Calu3 (cell line): Measurements from ENCODE around the gene PNPLA2. TPM values are rescaled to one million over a fixed set of nuclear protein-coding genes. Genes with fewer than 3 reads are reported as not detected.

Source experiments
- BruUV-seq: library from RNA; stranded (reverse); fragments of 400-500 nt; replicated peaks from 2 replicates; lab custom pipeline; 2021; lab: Mats Ljungman, UMichigan
- CTCF ChIA-PET: fragments of 300-600 bp; sonication (Branson Sonifier 250); formaldehyde crosslinking; loops from one replicate; lab custom pipeline; 2022; ENCODE audit warnings: antibody characterized with exemption; lab: Charles Lee
- DNase-seq: peaks from one replicate; pipeline ENCODE4 v3.0.0; 2022
- H3K27ac Mint-ChIP-seq: one replicate; pipeline ENCODE4 v1.8.0; 2022; ENCODE audit warnings: mixed read lengths; ENCODE audit not compliant: unreplicated experiment
- H3K27me3 Mint-ChIP-seq: one replicate; pipeline ENCODE4 v1.8.0; 2022; ENCODE audit warnings: mixed read lengths; ENCODE audit not compliant: unreplicated experiment
- H3K36me3 Mint-ChIP-seq: one replicate; pipeline ENCODE4 v1.8.0; 2022; ENCODE audit warnings: mild to moderate bottlenecking, moderate library complexity, mixed read lengths; ENCODE audit not compliant: insufficient read depth, unreplicated experiment
- H3K4me1 Mint-ChIP-seq: one replicate; pipeline ENCODE4 v1.8.0; 2022; ENCODE audit warnings: mild to moderate bottlenecking, low read depth, mixed read lengths; ENCODE audit not compliant: unreplicated experiment
- H3K4me3 Mint-ChIP-seq: one replicate; pipeline ENCODE4 v1.8.0; 2022; ENCODE audit warnings: mild to moderate bottlenecking, low read depth, moderate library complexity, mixed read lengths; ENCODE audit not compliant: unreplicated experiment
- H3K9me3 Mint-ChIP-seq: one replicate; pipeline ENCODE4 v1.8.0; 2022; ENCODE audit warnings: low read depth, mixed read lengths; ENCODE audit not compliant: unreplicated experiment
- intact Hi-C: fragments of 100-400 bp; cut with micrococcal nuclease; formaldehyde crosslinking; loops from one replicate; pipeline ENCODE4 v1.10.0; 2022; ENCODE audit not compliant: unreplicated experiment
- total RNA-seq: library from RNA; stranded (reverse); gene quantifications from 2 replicates; pipeline ENCODE4 v1.2.3, GENCODE V29; 2022
- TF ChIP-seq, protein P1 (sequence below): fragments of 200-600 bp; IDR thresholded peaks from one replicate; pipeline ENCODE4 v1.8.0; 2022; ENCODE audit warnings: antibody characterized with exemption; ENCODE audit not compliant: unreplicated experiment

PNPLA2 gene
- total RNA-seq, 1 experiment from 2014 or later: 134 TPM

DNA sequence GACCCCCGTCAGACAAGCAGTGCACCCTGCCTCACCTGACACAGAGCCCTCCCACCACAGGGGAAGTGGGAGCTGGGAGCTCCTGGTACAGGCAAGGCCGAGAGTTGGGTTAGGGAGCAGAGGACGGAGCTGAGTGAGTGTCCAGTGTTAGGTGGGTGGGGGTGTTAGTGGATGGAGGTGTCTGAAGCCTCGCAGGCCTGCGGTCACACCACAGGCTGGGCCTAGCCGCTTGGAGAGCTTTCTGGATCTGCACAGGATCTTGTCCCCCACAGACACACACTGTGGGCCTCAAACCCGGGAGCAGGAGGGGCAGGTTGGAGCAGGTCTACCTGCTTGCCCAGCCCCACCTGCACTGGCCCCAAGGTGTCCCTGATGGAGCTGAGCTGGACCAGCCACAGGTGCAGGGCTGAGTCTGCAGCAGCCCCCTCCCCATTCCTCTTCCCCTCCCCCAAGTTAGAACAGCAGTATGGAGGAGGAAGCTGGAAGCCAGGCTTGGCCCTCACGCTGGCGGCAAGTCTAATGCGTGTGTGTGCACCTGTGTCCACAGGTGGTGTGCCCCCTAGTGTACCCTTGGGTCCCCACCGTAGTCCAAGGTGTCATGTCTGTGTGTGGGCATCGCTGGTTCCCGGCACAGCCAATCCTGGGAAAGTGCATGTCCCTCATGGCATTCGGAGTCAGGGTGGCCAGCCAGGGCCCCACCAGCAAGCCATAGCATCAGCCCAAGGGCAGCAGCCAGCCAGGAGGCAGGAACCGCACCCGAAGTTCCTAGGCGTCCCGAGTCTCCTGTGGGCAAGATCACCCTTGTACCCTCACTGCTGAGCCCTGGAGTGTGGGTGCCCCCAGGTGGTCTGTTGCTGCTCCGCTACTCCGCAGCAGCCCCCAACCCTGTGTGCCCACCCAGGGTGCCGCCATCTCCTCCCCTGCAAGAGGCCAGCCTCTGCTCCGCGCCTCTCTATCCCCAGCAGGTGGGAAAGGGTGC, 39.4 kb upstream of the PNPLA2 start:
- Mint-ChIP-seq H3K4me1 (peaks cover 13% of the 10 kb centered on the region), H3K4me3 (no peak overlapping the region), H3K27ac (no peak overlapping the region), H3K36me3 (peaks cover 63% of the 10 kb centered on the region), H3K27me3 (no peaks in the 10 kb centered on the region), H3K9me3 (no peaks in the 10 kb centered on the region)
- BruUV-seq: TSS peak; percentile 10
- DNase-seq: no peak
- TF ChIP-seq, protein P1, sequence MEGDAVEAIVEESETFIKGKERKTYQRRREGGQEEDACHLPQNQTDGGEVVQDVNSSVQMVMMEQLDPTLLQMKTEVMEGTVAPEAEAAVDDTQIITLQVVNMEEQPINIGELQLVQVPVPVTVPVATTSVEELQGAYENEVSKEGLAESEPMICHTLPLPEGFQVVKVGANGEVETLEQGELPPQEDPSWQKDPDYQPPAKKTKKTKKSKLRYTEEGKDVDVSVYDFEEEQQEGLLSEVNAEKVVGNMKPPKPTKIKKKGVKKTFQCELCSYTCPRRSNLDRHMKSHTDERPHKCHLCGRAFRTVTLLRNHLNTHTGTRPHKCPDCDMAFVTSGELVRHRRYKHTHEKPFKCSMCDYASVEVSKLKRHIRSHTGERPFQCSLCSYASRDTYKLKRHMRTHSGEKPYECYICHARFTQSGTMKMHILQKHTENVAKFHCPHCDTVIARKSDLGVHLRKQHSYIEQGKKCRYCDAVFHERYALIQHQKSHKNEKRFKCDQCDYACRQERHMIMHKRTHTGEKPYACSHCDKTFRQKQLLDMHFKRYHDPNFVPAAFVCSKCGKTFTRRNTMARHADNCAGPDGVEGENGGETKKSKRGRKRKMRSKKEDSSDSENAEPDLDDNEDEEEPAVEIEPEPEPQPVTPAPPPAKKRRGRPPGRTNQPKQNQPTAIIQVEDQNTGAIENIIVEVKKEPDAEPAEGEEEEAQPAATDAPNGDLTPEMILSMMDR: no peak
- CTCF ChIA-PET: interaction anchor here (0.6 kb wide), 1 partner anchor 68 kb away, joined by 3 read pairs; no protein-coding TSS in a partner anchor
- intact Hi-C loops: no loop called here

DNA sequence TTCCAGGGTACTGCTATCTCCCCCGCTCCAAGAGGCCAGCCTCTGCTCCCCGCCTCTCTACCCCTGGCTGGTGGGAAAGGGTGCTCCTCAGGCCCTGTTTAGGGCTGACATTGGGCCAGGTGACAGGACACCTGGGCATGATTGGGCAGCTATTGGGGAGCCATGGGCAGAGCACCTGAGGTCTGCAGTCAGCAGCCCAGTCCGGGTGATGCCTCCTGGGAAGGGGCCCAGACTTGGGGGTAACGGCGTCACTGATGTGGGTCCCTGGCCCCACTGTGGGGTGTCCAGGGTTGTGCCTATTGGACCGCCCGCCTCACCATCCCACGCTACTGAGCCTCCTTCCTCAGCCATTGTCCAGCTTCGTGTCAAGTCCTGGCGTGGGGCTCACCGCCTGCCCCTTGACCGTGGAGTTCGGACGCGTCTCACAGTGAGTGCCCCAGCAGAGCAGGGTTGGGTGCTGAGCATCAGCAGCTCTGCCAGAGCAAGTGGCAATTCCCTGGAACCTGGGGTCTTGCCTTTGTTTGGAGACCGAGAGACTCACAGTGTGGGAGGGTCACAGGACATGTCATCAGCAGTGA, 38.7 kb upstream of the PNPLA2 start:
- Mint-ChIP-seq H3K4me1 (peaks cover 10% of the 10 kb centered on the region), H3K36me3 (peaks cover 66% of the 10 kb centered on the region), H3K27me3 (no peaks in the 10 kb centered on the region), H3K9me3 (no peaks in the 10 kb centered on the region), H3K4me3 (no peak overlapping the region), H3K27ac (no peak overlapping the region)
- DNase-seq: no peak
- TF ChIP-seq, protein P1: no peak
- CTCF ChIA-PET: no interaction called here
- intact Hi-C loops: no loop called here
- BruUV-seq: no TSS peak

DNA sequence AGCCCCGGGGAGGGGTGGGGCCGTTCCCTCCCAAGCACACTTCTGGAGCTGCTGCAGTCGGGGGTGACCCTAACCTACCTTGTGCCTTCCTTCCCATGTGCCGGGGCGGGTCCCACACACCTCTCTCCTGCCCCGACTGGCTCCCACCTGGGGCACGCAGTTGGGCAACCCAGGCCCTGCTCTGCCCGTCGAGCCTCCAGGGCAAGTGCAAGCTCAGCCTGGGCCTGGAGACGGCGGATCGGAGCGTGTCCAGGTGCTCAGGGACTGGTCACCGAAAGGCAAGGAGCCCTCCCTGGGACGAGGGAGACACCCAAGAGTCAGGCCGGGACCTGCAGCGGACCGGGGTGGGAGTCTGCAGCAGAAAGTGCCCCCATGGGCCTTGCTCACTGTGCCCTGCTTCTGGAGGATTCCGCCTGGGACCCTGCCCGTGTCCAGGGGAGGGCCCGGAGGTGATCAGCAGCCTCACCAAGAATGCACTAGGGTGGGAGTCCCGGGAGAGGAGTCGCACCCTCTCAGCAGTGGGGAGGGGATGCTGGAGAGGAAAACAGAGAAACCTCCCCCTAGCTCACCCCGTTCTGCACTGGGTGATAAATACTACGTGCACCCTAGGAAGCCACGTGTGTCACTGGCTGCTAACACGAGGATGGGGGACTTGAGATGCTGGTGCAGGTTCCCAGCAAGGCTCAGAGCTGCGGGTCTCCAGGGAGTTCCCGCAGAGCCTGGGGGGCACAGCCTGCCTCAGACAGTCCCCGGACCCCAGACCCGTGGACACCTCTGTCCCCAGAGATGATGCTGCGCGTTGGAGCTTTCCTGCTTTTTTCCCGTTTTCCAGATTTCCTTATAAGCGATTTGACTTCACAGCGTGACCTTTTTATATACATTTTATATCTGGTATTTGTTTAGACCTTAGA, 36.2 kb upstream of the PNPLA2 start:
- BruUV-seq: no TSS peak
- Mint-ChIP-seq H3K4me3 (no peak overlapping the region), H3K27ac (no peak overlapping the region), H3K9me3 (no peaks in the 10 kb centered on the region), H3K27me3 (no peaks in the 10 kb centered on the region), H3K4me1 (no peaks in the 10 kb centered on the region), H3K36me3 (peaks cover 53% of the 10 kb centered on the region)
- CTCF ChIA-PET: no interaction called here
- TF ChIP-seq, protein P1: no peak
- DNase-seq: no peak
- intact Hi-C loops: no loop called here

DNA sequence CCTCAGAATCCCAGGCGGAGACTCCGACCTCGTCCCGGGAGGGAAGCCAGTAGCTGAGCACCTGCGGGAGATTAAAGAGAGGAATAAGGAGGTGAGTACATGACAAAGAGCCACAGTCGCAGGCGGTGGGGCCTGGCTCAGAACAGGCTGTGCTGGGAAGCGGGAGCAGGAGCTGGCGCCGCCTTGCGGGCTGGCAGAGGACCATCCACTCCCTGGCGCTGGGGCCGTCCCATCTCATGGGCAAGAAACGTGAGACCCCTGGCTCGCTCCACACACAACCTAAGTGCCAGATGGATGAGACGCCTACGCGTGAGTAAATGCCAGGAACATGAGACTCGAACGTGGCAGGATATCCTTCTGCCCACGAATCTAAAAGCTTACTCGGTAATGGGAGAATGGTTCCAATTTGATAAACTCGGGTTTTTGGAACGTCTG, 35.1 kb upstream of the PNPLA2 start:
- TF ChIP-seq, protein P1: no peak
- H3K36me3 Mint-ChIP-seq: peaks cover 45% of the 10 kb centered on the region
- no peaks in the 10 kb centered on the region for H3K9me3 Mint-ChIP-seq
- no peak overlapping the region for H3K27ac Mint-ChIP-seq
- no peak overlapping the region for H3K4me3 Mint-ChIP-seq
- CTCF ChIA-PET: no interaction called here
- intact Hi-C loops: no loop called here
- no peaks in the 10 kb centered on the region for H3K4me1 Mint-ChIP-seq
- no peak for DNase-seq
- BruUV-seq: no TSS peak
- no peaks in the 10 kb centered on the region for H3K27me3 Mint-ChIP-seq
